ENCODE results near the gene GLI2. TPM values are rescaled to one million over a fixed set of nuclear protein-coding genes. Genes with fewer than 3 reads are reported as not detected.

Gene GLI2
- total RNA-seq, 1 experiment from 2014 or later = not detected

GRCh38 chr2:120760446-120761135 lies 24.9 kb downstream of the GLI2 start:
- H3K27me3 ChIP-seq (ENCODE audit: low read length) = no peaks in the 10 kb centered on the region
- no peaks in the 10 kb centered on the region; the same call in 1 of the 2 replicates for H3K4me1 ChIP-seq (ENCODE audit: low read length)
- H3K27ac ChIP-seq (ENCODE audit: low read length) = no peak overlapping the region
- no peak overlapping the region for H3K4me3 ChIP-seq (ENCODE audit: low read length)
- DNase-seq = no peak
- no peak overlapping the region for H3K4me2 ChIP-seq (ENCODE audit: low read depth, low read length, poor library complexity, severe bottlenecking)
- no peak overlapping the region for H2AFZ ChIP-seq (ENCODE audit: low read length)
- no peaks in the 10 kb centered on the region for H3K79me2 ChIP-seq (ENCODE audit: low read length)
- H3K9ac ChIP-seq (ENCODE audit: low read length) = no peak overlapping the region
- no peaks in the 10 kb centered on the region for H3K36me3 ChIP-seq (ENCODE audit: insufficient read depth, low read length)
- no peaks in the 10 kb centered on the region for H3K9me3 ChIP-seq (ENCODE audit: low read length)
- H3K9me2 ChIP-seq (replicated peaks; ENCODE audit: insufficient read depth, low read length) = no peaks in the 10 kb centered on the region
- H4K20me1 ChIP-seq (ENCODE audit: insufficient read depth, low read depth, low read length) = no peaks in the 10 kb centered on the region

DNA sequence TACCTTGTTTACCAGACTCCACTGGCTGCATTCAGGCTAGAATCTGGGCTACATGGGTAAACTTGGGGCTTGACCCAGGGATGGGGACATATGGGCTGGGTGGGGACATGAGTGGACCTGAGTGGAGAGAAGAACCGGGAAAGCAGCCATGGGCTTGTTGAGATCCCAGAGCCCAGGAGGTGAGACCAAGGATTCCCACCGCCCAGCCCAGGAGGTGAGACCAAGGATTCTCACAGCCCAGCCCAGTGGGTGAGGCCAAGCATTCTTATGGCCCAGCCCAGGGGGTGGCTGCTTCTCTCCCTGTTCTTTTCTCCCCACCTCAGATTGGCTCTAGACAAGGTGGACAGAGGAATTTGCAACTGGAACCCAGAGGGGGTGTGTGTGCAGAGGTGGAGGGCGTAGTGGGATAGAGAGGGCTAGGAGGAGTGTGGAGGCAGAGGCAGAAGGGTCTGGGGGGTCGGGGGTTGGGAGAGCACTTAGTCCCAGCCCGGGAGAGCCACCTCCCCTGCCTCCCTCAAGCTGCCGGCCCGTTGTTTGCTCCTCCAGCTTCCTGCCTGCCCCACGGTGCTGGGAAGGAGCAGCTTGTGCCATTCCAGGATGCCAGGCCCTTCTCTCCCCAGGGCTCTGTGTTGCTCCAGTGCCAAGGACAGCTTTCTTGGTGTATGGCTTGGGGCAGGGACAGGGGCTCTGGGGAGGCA lies 25.6 kb downstream of the GLI2 start:
- no peaks in the 10 kb centered on the region for H3K9me3 ChIP-seq (ENCODE audit: low read length)
- H3K27ac ChIP-seq (ENCODE audit: low read length) = no peak overlapping the region
- no peak overlapping the region for H3K4me3 ChIP-seq (ENCODE audit: low read length)
- H3K9ac ChIP-seq (ENCODE audit: low read length) = no peak overlapping the region
- no peaks in the 10 kb centered on the region for H3K79me2 ChIP-seq (ENCODE audit: low read length)
- DNase-seq = no peak
- no peak overlapping the region for H3K4me2 ChIP-seq (ENCODE audit: low read depth, low read length, poor library complexity, severe bottlenecking)
- H3K9me2 ChIP-seq (replicated peaks; ENCODE audit: insufficient read depth, low read length) = no peaks in the 10 kb centered on the region
- no peaks in the 10 kb centered on the region for H4K20me1 ChIP-seq (ENCODE audit: insufficient read depth, low read depth, low read length)
- H3K27me3 ChIP-seq (ENCODE audit: low read length) = no peaks in the 10 kb centered on the region
- no peak overlapping the region for H2AFZ ChIP-seq (ENCODE audit: low read length)
- H3K36me3 ChIP-seq (ENCODE audit: insufficient read depth, low read length) = no peaks in the 10 kb centered on the region
- no peaks in the 10 kb centered on the region; the same call in 1 of the 2 replicates for H3K4me1 ChIP-seq (ENCODE audit: low read length)

DNA sequence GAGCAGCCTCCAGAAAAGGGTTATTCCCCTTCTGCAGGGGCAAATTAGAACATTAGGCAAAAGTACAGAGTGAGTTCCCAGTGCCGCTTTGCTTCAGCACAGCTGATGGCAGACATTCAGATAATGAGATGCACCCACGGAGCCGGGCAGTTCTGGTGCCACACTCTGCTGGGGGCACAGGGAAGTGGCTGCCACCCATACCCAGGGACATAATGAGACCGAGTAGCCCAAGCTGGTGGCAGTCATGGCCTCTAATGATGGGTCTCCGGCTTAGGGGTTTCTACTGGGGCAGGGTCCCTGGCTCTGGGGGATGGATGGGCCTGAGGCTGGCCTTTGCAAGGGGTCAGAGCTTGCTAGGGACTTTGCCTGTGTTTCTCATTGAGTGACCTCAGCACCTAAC lies 26.2 kb downstream of the GLI2 start:
- Histone ChIP-seq H3K9me2 (replicated peaks; ENCODE audit: insufficient read depth, low read length) (no peaks in the 10 kb centered on the region), H3K4me3 (ENCODE audit: low read length) (no peak overlapping the region), H3K4me1 (ENCODE audit: low read length) (no peaks in the 10 kb centered on the region; the same call in 1 of the 2 replicates), H2AFZ (ENCODE audit: low read length) (no peak overlapping the region), H3K36me3 (ENCODE audit: insufficient read depth, low read length) (no peaks in the 10 kb centered on the region), H3K27me3 (ENCODE audit: low read length) (no peaks in the 10 kb centered on the region), H3K4me2 (ENCODE audit: low read depth, low read length, poor library complexity, severe bottlenecking) (no peak overlapping the region), H3K79me2 (ENCODE audit: low read length) (no peaks in the 10 kb centered on the region), H4K20me1 (ENCODE audit: insufficient read depth, low read depth, low read length) (no peaks in the 10 kb centered on the region), H3K9ac (ENCODE audit: low read length) (no peak overlapping the region), H3K27ac (ENCODE audit: low read length) (no peak overlapping the region), H3K9me3 (ENCODE audit: low read length) (no peaks in the 10 kb centered on the region)
- DNase-seq = no peak

DNA sequence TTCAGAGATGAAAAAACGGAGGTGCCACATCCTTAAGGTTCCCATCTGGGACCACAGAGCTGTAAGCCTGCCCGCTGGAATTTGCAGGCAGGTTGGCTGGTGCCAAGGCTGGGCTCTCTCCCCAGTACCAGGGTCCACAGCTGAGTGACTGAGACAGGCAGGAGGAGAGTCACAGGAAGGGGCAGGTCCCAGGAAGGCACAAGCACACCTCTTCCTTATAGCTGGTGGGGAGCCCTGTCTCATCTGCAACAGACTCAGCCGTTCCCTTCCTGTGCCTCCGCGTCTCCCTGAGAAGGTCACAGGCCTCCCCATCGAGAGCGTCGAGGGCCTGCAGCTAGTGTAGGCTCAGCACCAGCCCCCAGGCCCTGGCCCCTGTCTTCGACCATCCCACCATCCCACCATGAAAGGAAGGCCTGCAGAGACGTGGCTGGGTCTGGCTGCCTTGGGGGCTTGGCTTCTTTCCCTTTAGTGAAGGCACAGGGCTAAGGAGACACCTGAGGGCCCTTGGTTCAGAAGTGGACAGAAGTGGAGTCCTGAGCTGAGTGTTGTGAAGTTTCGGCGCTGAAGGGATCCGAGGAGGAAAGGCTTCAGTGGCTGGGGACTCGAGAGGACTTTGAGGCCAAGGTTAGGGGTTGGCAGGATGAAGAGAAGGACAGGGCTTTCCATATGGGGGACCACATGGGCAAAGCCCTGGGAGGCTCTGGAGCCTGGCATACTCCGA lies 26.8 kb downstream of the GLI2 start:
- no peaks in the 10 kb centered on the region for H3K79me2 ChIP-seq (ENCODE audit: low read length)
- H3K4me2 ChIP-seq (ENCODE audit: low read depth, low read length, poor library complexity, severe bottlenecking) = no peak overlapping the region
- no peaks in the 10 kb centered on the region for H3K36me3 ChIP-seq (ENCODE audit: insufficient read depth, low read length)
- no peak overlapping the region for H2AFZ ChIP-seq (ENCODE audit: low read length)
- no peaks in the 10 kb centered on the region for H3K27me3 ChIP-seq (ENCODE audit: low read length)
- no peaks in the 10 kb centered on the region; the same call in 1 of the 2 replicates for H3K4me1 ChIP-seq (ENCODE audit: low read length)
- no peaks in the 10 kb centered on the region for H3K9me3 ChIP-seq (ENCODE audit: low read length)
- no peak overlapping the region for H3K4me3 ChIP-seq (ENCODE audit: low read length)
- H3K9ac ChIP-seq (ENCODE audit: low read length) = no peak overlapping the region
- H3K9me2 ChIP-seq (replicated peaks; ENCODE audit: insufficient read depth, low read length) = no peaks in the 10 kb centered on the region
- H3K27ac ChIP-seq (ENCODE audit: low read length) = no peak overlapping the region
- H4K20me1 ChIP-seq (ENCODE audit: insufficient read depth, low read depth, low read length) = no peaks in the 10 kb centered on the region
- no peak for DNase-seq

DNA sequence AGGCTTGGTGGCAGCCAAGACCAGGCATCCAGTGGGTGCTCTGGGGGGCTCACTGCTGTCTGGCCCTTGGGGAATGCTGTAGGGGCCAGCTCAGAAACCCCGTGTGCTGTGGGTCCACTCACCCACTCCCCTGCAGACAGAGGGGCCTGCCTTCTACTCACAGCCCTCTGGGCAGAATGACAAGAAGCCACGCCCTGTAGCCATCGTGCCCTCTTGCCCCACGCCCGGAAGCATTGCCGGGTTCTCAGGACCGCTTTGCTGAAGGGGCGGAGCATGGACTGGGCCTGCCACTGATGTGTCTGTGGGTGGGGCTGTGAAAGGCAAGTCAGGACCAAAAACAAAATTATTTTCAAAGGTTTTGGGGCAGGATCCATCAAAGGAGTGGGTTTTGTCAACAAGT lies 27.8 kb downstream of the GLI2 start:
- H3K79me2 ChIP-seq (ENCODE audit: low read length) = no peaks in the 10 kb centered on the region
- H3K4me2 ChIP-seq (ENCODE audit: low read depth, low read length, poor library complexity, severe bottlenecking) = no peak overlapping the region
- H3K9me3 ChIP-seq (ENCODE audit: low read length) = no peaks in the 10 kb centered on the region
- H4K20me1 ChIP-seq (ENCODE audit: insufficient read depth, low read depth, low read length) = no peaks in the 10 kb centered on the region
- no peaks in the 10 kb centered on the region for H3K27me3 ChIP-seq (ENCODE audit: low read length)
- DNase-seq = no peak
- H3K9ac ChIP-seq (ENCODE audit: low read length) = no peak overlapping the region
- no peak overlapping the region for H2AFZ ChIP-seq (ENCODE audit: low read length)
- H3K27ac ChIP-seq (ENCODE audit: low read length) = no peak overlapping the region
- no peaks in the 10 kb centered on the region for H3K36me3 ChIP-seq (ENCODE audit: insufficient read depth, low read length)
- no peaks in the 10 kb centered on the region for H3K9me2 ChIP-seq (replicated peaks; ENCODE audit: insufficient read depth, low read length)
- H3K4me1 ChIP-seq (ENCODE audit: low read length) = no peaks in the 10 kb centered on the region; the same call in 1 of the 2 replicates
- no peak overlapping the region for H3K4me3 ChIP-seq (ENCODE audit: low read length)

DNA sequence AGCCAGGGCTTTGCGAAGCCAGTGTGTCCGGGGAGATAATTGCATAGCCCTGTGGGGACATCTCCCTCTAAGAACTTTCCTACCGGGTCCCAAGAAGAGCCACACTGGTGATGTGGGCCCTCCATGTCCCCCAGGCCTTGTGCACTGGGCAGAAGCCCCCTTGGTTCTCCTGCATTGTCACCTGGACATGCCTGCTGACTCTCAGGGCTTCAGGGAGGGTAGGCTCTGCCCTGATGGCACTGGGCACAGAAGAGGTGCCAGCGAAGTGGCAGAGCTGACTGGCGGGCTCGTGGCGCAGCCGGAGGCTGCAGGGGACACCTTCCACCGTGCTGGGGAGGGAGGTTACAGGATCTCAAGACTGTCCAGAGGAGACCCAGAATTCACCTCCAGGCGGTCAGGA lies 28.3 kb downstream of the GLI2 start:
- Histone ChIP-seq H3K27ac (ENCODE audit: low read length) (no peak overlapping the region), H3K4me1 (ENCODE audit: low read length) (no peaks in the 10 kb centered on the region), H3K4me3 (ENCODE audit: low read length) (no peak overlapping the region), H3K4me2 (ENCODE audit: low read depth, low read length, poor library complexity, severe bottlenecking) (no peak overlapping the region), H3K9me3 (ENCODE audit: low read length) (no peaks in the 10 kb centered on the region), H3K9me2 (replicated peaks; ENCODE audit: insufficient read depth, low read length) (no peaks in the 10 kb centered on the region), H3K27me3 (ENCODE audit: low read length) (no peaks in the 10 kb centered on the region), H3K9ac (ENCODE audit: low read length) (no peak overlapping the region), H4K20me1 (ENCODE audit: insufficient read depth, low read depth, low read length) (no peaks in the 10 kb centered on the region), H3K36me3 (ENCODE audit: insufficient read depth, low read length) (no peaks in the 10 kb centered on the region), H2AFZ (ENCODE audit: low read length) (no peak overlapping the region), H3K79me2 (ENCODE audit: low read length) (no peaks in the 10 kb centered on the region)
- no peak for DNase-seq

DNA sequence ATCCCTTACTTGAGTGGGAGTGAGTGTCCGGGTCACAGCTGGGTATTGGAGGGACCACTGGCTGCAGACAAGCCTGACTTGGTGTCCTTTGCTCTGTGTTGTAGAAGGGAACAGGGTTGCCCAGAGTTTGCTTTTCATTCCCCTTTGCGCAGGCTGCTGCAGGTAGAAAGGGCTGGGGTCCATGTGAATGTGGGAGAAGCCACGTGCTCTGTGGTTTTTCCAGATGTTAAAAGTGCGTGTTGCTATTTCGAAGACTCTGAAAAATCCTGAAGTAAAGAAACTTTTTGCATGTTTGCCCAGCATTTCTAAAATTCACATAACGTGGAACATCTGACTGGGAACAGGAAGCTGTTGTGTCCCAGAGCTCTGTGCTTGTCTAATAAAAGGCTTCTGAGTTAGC lies 28.8 kb downstream of the GLI2 start:
- Histone ChIP-seq H3K27ac (ENCODE audit: low read length) (no peak overlapping the region), H2AFZ (ENCODE audit: low read length) (no peak overlapping the region), H3K27me3 (ENCODE audit: low read length) (no peaks in the 10 kb centered on the region), H4K20me1 (ENCODE audit: insufficient read depth, low read depth, low read length) (no peaks in the 10 kb centered on the region), H3K9ac (ENCODE audit: low read length) (no peak overlapping the region), H3K4me1 (ENCODE audit: low read length) (no peaks in the 10 kb centered on the region), H3K9me3 (ENCODE audit: low read length) (no peaks in the 10 kb centered on the region), H3K4me3 (ENCODE audit: low read length) (no peak overlapping the region), H3K36me3 (ENCODE audit: insufficient read depth, low read length) (no peaks in the 10 kb centered on the region), H3K79me2 (ENCODE audit: low read length) (no peaks in the 10 kb centered on the region), H3K9me2 (replicated peaks; ENCODE audit: insufficient read depth, low read length) (no peaks in the 10 kb centered on the region), H3K4me2 (ENCODE audit: low read depth, low read length, poor library complexity, severe bottlenecking) (no peak overlapping the region)
- DNase-seq = no peak

DNA sequence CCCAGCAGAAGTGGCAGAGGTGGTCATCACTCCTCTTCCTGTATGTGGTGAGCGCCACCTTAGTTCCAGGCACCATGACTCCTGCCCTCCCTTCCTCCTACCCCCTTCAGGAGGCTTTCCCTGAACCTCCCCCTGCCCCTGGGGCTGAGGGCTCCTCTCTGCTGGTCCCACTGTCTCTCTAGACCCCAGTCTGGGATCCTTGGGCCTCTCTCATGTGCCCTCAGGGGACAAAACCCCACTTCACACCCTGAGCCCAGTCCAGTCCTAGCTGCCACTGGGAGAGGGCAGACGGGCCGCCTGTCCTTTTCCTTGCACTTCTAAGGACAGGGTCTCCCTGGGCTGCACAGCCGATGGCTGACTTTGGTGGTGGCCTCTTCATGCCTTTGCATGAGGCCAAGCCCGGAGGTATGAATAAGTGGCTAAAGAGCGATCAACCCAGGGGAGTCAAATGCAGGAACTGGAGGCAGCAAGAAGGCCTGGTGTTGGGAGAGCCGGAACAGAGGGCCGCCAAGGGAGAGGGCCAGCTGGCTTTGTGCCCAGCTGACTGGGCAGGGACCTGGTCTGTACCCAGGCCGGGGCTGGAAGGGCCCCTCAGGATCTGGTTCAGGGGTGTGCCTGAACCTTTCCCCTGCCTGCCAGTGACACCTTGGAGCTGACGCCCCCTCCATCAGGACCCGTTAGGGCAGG lies 29.5 kb downstream of the GLI2 start:
- no peaks in the 10 kb centered on the region for H3K9me3 ChIP-seq (ENCODE audit: low read length)
- H3K4me3 ChIP-seq (ENCODE audit: low read length) = no peak overlapping the region

More for the DNA sequence above, 29.5 kb downstream of the GLI2 start:
- Histone ChIP-seq H3K4me2 (ENCODE audit: low read depth, low read length, poor library complexity, severe bottlenecking) (no peak overlapping the region), H3K79me2 (ENCODE audit: low read length) (no peaks in the 10 kb centered on the region), H3K9ac (ENCODE audit: low read length) (no peak overlapping the region), H3K27ac (ENCODE audit: low read length) (no peak overlapping the region), H4K20me1 (ENCODE audit: insufficient read depth, low read depth, low read length) (no peaks in the 10 kb centered on the region), H2AFZ (ENCODE audit: low read length) (no peak overlapping the region), H3K4me1 (ENCODE audit: low read length) (no peaks in the 10 kb centered on the region), H3K27me3 (ENCODE audit: low read length) (no peaks in the 10 kb centered on the region), H3K9me2 (replicated peaks; ENCODE audit: insufficient read depth, low read length) (no peaks in the 10 kb centered on the region), H3K36me3 (ENCODE audit: insufficient read depth, low read length) (no peaks in the 10 kb centered on the region)
- no peak for DNase-seq
